ENCODE data around the gene ARPC1A.
"Not testable (repeated sequence)": the region's sequence is repeated elsewhere in the genome, so short reads cannot be mapped to it uniquely, and the experiment has no call there.

ARPC1A gene

DNA sequence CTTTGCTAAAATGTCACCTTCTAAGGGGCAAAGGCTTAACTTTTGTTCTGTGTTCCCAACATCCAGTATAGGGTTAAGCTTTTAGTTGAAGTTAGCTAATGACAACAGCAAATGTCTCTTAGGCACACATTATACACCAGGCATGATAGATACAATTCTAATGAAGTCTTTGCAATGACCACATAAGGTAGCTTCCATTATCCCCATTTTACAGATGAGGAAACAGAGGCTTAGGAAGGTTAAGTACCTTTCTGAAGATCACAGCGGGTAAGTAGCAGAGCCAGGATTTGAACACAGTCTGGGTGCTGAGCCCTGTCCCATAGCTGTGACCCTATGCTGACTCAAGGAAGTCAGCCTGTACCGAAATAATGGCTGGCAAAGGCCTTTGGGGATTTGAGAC, 84.9 kb downstream of the ARPC1A start:
- DNase-seq = no peak

DNA sequence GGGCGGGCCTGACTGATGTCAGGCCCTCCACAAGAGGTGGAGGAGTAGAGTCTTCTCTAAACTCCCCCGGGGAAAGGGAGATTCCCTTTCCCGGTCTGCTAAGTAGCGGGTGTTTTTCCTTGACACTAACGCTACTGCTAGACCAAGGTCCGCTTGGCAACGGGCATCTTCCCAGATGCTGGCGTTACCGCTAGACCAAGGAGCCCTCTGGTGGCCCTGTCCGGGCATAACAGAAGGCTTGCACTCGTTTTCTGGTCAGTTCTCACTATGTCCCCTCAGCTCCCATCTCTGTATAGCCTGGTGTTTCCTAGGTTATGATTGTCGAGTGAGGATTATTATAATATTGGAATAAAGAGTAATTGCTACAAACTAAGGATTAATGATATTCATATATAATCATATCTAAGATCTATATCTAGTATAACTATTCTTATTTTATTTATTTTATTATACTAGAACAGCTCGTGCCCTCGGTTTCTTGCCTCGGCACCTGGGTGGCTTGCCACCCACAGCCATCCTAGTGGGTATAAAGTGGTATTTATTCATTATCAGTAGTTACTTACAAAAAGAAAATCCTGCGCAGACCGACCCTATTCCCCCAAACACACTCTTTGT, 89.9 kb downstream of the ARPC1A start:
- DNase-seq = not testable (repeated sequence)
